Measurements from ENCODE around the gene LRRC4B. TPM values are rescaled to one million over a fixed set of nuclear protein-coding genes. Genes with fewer than 3 reads are reported as not detected.

LRRC4B gene
- under 0.01 and 0.12 TPM in 2 replicates for total RNA-seq

GRCh38 chr19:50567882-50568727 lies at the start of gene LRRC4B:
LRRC4B (minus strand) TSS chr19:50568435; CDS start chr19:50548838, 19,597 bp downstream.

DNA sequence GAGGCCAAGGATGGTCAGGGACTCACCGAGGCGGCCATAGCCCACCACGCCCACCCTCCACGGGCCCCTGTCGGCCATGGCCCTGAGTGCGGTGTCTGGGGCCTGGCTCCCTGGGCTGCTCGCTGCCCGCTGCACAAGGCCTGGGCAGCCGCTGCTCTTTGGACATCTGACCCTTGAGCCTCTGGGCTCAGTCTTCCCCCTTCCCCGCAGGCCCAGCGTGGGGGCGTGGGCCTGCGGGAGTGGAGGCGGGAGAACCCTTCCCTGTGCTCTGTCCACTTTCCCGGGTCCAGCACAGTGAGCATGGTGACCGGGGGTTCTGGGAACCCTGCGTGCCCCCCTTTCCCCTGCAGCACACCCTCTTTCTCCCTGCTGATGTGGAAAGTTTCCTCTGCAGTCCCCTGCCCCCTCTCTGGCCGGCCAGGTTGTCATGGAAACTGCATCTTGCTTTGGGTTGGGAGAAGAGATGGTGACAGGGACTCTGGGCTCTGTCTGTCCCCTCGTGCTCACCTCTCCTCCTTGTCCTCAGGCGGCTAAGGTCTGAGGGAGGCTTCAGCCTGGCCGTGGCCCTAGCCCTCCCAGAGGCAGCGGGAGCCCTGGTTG lies 54.4 kb downstream of the LRRC4B start, which contains the start of gene ASPDH:
ASPDH (minus strand) TSS at position 168 of the 600 bp plus-strand sequence; CDS start at position 78, 90 bp downstream.

DNA sequence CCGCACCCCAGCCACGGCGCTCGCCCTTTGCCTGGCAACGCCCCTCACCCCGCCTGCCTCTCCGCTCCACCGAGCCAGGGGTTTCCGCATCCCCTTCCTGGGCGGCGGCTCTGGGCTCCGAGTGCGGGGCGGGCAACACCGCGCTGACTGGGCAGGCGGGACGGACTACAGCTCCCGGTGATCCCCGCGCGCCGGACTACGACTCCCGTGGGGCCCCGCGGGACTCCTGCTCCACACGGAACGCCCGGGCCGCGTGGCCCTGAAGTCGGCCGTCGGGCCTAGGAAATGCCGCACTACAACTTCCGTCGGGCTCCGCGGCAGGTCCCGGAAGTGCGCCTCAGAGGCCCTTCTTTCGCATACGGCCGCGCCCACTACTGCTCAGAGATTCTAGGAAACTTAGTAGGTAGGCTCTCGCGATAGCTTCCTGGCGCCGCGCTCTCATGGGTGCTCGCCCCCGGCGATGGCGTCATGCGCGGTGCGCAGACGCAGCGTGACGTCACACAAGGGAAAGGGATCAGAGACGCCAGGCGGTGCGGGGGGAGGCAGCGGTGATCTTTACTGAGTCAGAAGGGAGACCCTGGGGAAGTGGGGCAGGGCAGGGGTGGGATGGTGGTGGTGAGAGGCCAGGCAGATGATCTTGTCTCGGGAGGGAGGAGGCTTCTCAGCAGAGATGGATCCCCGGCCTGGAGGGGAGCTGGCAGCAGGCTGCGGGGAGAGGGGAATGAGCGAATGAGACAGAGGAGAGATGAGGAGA lies 57.0 kb downstream of the LRRC4B start, which contains the start of gene JOSD2:
JOSD2 (minus strand) TSS at position 123 of the 754 bp plus-strand sequence. CDS start 760 bp downstream, outside the sequence.

DNA sequence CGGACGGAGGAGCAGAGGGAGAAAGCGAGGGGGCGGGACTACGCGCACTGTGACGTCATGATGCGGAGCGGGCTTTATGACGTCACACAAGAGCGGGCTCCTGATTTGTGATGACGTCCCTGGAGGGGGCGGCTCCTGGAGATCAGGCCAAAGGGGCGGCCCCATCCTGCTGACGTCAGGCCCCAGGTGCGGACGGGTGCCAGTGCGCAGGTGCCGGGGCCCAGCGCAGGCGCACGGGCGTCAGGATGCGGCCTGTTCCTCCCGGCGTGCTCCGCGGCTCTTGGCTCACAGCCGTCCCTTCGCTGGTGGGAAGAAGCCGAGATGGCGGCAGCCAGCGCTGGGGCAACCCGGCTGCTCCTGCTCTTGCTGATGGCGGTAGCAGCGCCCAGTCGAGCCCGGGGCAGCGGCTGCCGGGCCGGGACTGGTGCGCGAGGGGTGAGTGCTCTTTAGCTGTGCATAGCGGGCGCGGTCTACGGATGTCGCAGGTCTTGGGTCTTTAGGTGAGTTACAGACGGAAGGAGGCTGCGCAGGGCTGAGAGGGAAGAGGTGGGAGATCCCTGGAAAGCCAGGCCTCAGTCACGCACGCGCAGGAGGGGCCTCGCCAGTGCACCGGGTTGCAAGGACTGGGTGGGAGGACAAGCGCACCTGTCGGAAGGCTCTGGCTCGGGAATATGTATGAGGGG lies 91.9 kb downstream of the LRRC4B start, which contains the start of the genes EMC10 and GARIN5A:
EMC10 (plus strand) TSS at position 284 of the 683 bp plus-strand sequence; CDS start at position 322, 38 bp downstream.
GARIN5A (minus strand) TSS at position 625 of the 683 bp plus-strand sequence; CDS start at position 165, 460 bp downstream.

Other genes with a start within 250 kb of the LRRC4B start
- under 0.01 TPM in 2 replicates for gene KCNC3, start 239.1 kb downstream of the LRRC4B start, total RNA-seq
- gene NAPSA, start 202.8 kb downstream of the LRRC4B start, total RNA-seq = 0.06 and 0.13 TPM in 2 replicates
- 79.9 and 93.8 TPM in 2 replicates for gene NR1H2, start 192.0 kb downstream of the LRRC4B start, total RNA-seq
- gene POLD1, start 184.1 kb downstream of the LRRC4B start, total RNA-seq = 17.7 and 31.7 TPM in 2 replicates
- not detected in 2 replicates for gene SPIB, start 149.5 kb downstream of the LRRC4B start, total RNA-seq
- gene MYBPC2, start 135.5 kb downstream of the LRRC4B start, total RNA-seq = not detected in 2 replicates
- gene EMC10, start 91.9 kb downstream of the LRRC4B start, total RNA-seq = 45.0 and 55.3 TPM in 2 replicates
- 0.26 TPM in 1 of 2 replicates, not detected in the other for gene GARIN5A, start 91.6 kb downstream of the LRRC4B start, total RNA-seq
- 35.8 and 38.0 TPM in 2 replicates for gene JOSD2, start 57.2 kb downstream of the LRRC4B start, total RNA-seq
- gene ASPDH, start 54.5 kb downstream of the LRRC4B start, total RNA-seq = not detected in 2 replicates
- gene SYT3, start 71.4 kb upstream of the LRRC4B start, total RNA-seq = 0.12 and 0.13 TPM in 2 replicates
- 0.53 and 0.62 TPM in 2 replicates for gene C19orf81, start 81.0 kb upstream of the LRRC4B start, total RNA-seq
- 2.1 and 5.7 TPM in 2 replicates for gene SHANK1, start 151.4 kb upstream of the LRRC4B start, total RNA-seq
- gene CLEC11A, start 154.9 kb upstream of the LRRC4B start, total RNA-seq = 26.0 and 68.1 TPM in 2 replicates
- not detected in 2 replicates for gene GPR32, start 202.0 kb upstream of the LRRC4B start, total RNA-seq
- gene ACP4, start 222.0 kb upstream of the LRRC4B start, total RNA-seq = not detected in 2 replicates

Measured in aortic smooth muscle cell (primary cell).